Measurements from ENCODE around the gene CARS2.

GRCh38 chr13:110662091-110662490 lies 43.8 kb downstream of the CARS2 start:
- TF ChIP-seq EP300 (IDR thresholded peaks at IDR 0.05) (no peak), POLR2AphosphoS5 (IDR thresholded peaks at IDR 0.05) (no peak)
- TF ChIP-seq, protein P1, sequence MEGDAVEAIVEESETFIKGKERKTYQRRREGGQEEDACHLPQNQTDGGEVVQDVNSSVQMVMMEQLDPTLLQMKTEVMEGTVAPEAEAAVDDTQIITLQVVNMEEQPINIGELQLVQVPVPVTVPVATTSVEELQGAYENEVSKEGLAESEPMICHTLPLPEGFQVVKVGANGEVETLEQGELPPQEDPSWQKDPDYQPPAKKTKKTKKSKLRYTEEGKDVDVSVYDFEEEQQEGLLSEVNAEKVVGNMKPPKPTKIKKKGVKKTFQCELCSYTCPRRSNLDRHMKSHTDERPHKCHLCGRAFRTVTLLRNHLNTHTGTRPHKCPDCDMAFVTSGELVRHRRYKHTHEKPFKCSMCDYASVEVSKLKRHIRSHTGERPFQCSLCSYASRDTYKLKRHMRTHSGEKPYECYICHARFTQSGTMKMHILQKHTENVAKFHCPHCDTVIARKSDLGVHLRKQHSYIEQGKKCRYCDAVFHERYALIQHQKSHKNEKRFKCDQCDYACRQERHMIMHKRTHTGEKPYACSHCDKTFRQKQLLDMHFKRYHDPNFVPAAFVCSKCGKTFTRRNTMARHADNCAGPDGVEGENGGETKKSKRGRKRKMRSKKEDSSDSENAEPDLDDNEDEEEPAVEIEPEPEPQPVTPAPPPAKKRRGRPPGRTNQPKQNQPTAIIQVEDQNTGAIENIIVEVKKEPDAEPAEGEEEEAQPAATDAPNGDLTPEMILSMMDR (IDR thresholded peaks at IDR 0.05): no peak

All from stomach (tissue), 4 donors.